GM12878 (cell line): Measurements from ENCODE around the gene ATP6V0C.
"Not testable (repeated sequence)": the region's sequence is repeated elsewhere in the genome, so short reads cannot be mapped to it uniquely, and the experiment has no call there.

ENCODE experiments used
- HCFC1 ChIP-seq: fragments of 150-350 bp; IDR thresholded peaks from 2 replicates; pipeline ENCODE4 v1.6.1; 2014; ENCODE audit warnings: low read length
- NRF1 ChIP-seq: conservative IDR thresholded peaks from 2 replicates; pipeline ENCODE4 v1.6.1; 2011; ENCODE audit warnings: mild to moderate bottlenecking, low read depth, low read length, improper control_type of control experiment
- SIX5 ChIP-seq: IDR thresholded peaks from 2 replicates; pipeline ENCODE4 v1.6.1; 2011; ENCODE audit warnings: mild to moderate bottlenecking, low read depth, low read length, moderate library complexity; ENCODE audit not compliant: severe bottlenecking
- TARDBP ChIP-seq: IDR thresholded peaks from 2 replicates; pipeline ENCODE4 v1.6.1; 2016; ENCODE audit warnings: borderline replicate concordance
- TCF3 ChIP-seq: IDR thresholded peaks from 2 replicates; pipeline ENCODE4 v1.6.1; 2012; ENCODE audit warnings: low read depth, mild to moderate bottlenecking, low read length, borderline replicate concordance; ENCODE audit not compliant: insufficient read depth
- YY1 ChIP-seq: IDR thresholded peaks from 2 replicates; pipeline ENCODE4 v1.6.1; 2011; ENCODE audit warnings: low read depth, mild to moderate bottlenecking, low read length
- TF ChIP-seq, protein P1 (sequence below): IDR thresholded peaks from 2 replicates; pipeline ENCODE4 v1.6.1; 2011; ENCODE audit warnings: low read depth, low read length, improper control_type of control experiment, borderline replicate concordance
- TF ChIP-seq, protein P2 (sequence below), 3 experiments: IDR thresholded peaks in 2 of 3; conservative IDR thresholded peaks in 1 of 3; 2 replicates each; pipeline ENCODE4 v1.5.1; 2011; ENCODE audit warnings: low read depth in 3 of 3, low read length in 3 of 3, mild to moderate bottlenecking in 3 of 3, control low read depth in 2 of 3, moderate library complexity in 2 of 3, inconsistent platforms in 1 of 3, mixed read lengths in 1 of 3; ENCODE audit not compliant: control insufficient read depth in 2 of 3, insufficient read depth in 1 of 3; ENCODE audit errors: extremely low read depth in 1 of 3

DNA sequence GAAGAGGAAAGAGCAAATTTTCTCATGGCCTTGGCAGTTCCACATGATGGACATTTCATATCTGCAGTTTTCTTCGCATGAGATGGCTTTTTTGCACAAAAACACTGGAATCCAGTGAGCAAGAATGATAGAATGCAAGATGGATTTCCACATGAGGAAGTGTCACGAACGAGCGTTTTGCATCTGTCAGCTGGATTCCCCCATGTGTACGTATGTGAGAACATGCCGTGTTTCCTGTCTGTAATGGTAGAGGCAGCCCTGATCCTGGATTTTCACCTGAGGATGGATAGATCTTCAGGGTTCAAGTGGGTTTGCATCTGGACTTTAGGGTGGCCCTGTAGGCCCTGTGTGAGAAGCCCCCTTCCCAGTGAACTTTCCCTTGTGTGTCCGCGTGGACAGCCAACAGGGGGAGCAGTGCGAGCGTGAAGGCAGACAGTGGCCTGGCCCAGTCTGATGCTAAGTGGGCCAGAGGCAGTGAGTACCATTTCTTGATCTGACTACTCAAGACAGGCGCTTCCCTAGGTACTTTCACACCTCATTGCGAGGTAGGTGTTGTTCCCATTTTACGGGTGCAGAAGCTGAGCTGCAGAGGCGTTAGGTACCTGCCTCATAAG, 26.2 kb downstream of the ATP6V0C start:
- not testable (repeated sequence) for TF ChIP-seq TARDBP, HCFC1, TCF3, NRF1, SIX5, YY1
- TF ChIP-seq, protein P1, sequence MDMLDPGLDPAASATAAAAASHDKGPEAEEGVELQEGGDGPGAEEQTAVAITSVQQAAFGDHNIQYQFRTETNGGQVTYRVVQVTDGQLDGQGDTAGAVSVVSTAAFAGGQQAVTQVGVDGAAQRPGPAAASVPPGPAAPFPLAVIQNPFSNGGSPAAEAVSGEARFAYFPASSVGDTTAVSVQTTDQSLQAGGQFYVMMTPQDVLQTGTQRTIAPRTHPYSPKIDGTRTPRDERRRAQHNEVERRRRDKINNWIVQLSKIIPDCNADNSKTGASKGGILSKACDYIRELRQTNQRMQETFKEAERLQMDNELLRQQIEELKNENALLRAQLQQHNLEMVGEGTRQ = not testable (repeated sequence)
- TF ChIP-seq, protein P2, sequence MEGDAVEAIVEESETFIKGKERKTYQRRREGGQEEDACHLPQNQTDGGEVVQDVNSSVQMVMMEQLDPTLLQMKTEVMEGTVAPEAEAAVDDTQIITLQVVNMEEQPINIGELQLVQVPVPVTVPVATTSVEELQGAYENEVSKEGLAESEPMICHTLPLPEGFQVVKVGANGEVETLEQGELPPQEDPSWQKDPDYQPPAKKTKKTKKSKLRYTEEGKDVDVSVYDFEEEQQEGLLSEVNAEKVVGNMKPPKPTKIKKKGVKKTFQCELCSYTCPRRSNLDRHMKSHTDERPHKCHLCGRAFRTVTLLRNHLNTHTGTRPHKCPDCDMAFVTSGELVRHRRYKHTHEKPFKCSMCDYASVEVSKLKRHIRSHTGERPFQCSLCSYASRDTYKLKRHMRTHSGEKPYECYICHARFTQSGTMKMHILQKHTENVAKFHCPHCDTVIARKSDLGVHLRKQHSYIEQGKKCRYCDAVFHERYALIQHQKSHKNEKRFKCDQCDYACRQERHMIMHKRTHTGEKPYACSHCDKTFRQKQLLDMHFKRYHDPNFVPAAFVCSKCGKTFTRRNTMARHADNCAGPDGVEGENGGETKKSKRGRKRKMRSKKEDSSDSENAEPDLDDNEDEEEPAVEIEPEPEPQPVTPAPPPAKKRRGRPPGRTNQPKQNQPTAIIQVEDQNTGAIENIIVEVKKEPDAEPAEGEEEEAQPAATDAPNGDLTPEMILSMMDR (IDR thresholded peaks at IDR 0.05 in 2 of 3, conservative IDR thresholded peaks at IDR 0.05 in 1 of 3; ENCODE audit: control insufficient read depth in 2 of 3, extremely low read depth in 1 of 3, insufficient read depth in 1 of 3, low read depth in 3 of 3, low read length in 3 of 3) = peak; percentile 37 to 54 (median 44)
